ENCODE results near the gene NRGN. TPM values are rescaled to one million over a fixed set of nuclear protein-coding genes. Genes with fewer than 3 reads are reported as not detected.

Gene NRGN
- 10 to 100 TPM; 12.0 to 24.4 (median 15.3) TPM for polyA plus RNA-seq (ENCODE audit: insufficient read length in 3 of 3)

- DNase-seq (ENCODE audit: low read depth in 3 of 3, low spot score in 2 of 3), result peak in 2 of 3 donors; percentile 75 to 92
Measured at GRCh38 chr11:124739479-124740276, at the start of gene NRGN. NRGN (plus strand) TSS chr11:124739942; CDS start chr11:124740085, 143 bp downstream.

GRCh38 chr11:124693142-124693541 is 46.6 kb upstream of the NRGN start:
- DNase-seq (ENCODE audit: low read depth in 3 of 3, low spot score in 2 of 3), result no peak

- no peak for DNase-seq (ENCODE audit: low read depth in 3 of 3, low spot score in 2 of 3)
Measured at GRCh38 chr11:124699547-124699946, 40.2 kb upstream of the NRGN start.

- DNase-seq (ENCODE audit: low read depth in 3 of 3, low spot score in 2 of 3), result no peak
Measured at GRCh38 chr11:124700028-124700427, 39.7 kb upstream of the NRGN start.

GRCh38 chr11:124707829-124708228 is 31.9 kb upstream of the NRGN start:
- DNase-seq (ENCODE audit: low read depth in 3 of 3, low spot score in 2 of 3), result no peak

GRCh38 chr11:124712392-124712791 is 27.4 kb upstream of the NRGN start:
- no peak for DNase-seq (ENCODE audit: low read depth in 3 of 3, low spot score in 2 of 3)

GRCh38 chr11:124716591-124716990 is 23.2 kb upstream of the NRGN start:
- DNase-seq (ENCODE audit: low read depth in 3 of 3, low spot score in 2 of 3), result no peak

GRCh38 chr11:124717421-124717785 is 22.3 kb upstream of the NRGN start:
- DNase-seq (ENCODE audit: low read depth in 3 of 3, low spot score in 2 of 3), result no peak

GRCh38 chr11:124717786-124718651 is 21.7 kb upstream of the NRGN start:
- DNase-seq (ENCODE audit: low read depth in 3 of 3, low spot score in 2 of 3), result no peak

- no peak for DNase-seq (ENCODE audit: low read depth in 3 of 3, low spot score in 2 of 3)
Measured at GRCh38 chr11:124718801-124719200, 20.9 kb upstream of the NRGN start.

GRCh38 chr11:124719534-124719933 is 20.2 kb upstream of the NRGN start:
- no peak for DNase-seq (ENCODE audit: low read depth in 3 of 3, low spot score in 2 of 3)

- no peak for DNase-seq (ENCODE audit: low read depth in 3 of 3, low spot score in 2 of 3)
Measured at GRCh38 chr11:124722176-124722575, 17.6 kb upstream of the NRGN start.

- DNase-seq (ENCODE audit: low read depth in 3 of 3, low spot score in 2 of 3), result no peak
Measured at GRCh38 chr11:124724979-124725718, 14.6 kb upstream of the NRGN start.

GRCh38 chr11:124725719-124726105 is 14.0 kb upstream of the NRGN start:
- DNase-seq (ENCODE audit: low read depth in 3 of 3, low spot score in 2 of 3), result no peak

- DNase-seq (ENCODE audit: low read depth in 3 of 3, low spot score in 2 of 3), result no peak
Measured at GRCh38 chr11:124727474-124727873, 12.3 kb upstream of the NRGN start.

- DNase-seq (ENCODE audit: low read depth in 3 of 3, low spot score in 2 of 3), result no peak
Measured at GRCh38 chr11:124728134-124728533, 11.6 kb upstream of the NRGN start.

- DNase-seq (ENCODE audit: low read depth in 3 of 3, low spot score in 2 of 3), result no peak
Measured at GRCh38 chr11:124729571-124729970, 10.2 kb upstream of the NRGN start.

GRCh38 chr11:124732230-124732629 is 7.5 kb upstream of the NRGN start:
- no peak for DNase-seq (ENCODE audit: low read depth in 3 of 3, low spot score in 2 of 3)

- DNase-seq (ENCODE audit: low read depth in 3 of 3, low spot score in 2 of 3), result no peak
Measured at GRCh38 chr11:124736736-124737135, 3.0 kb upstream of the NRGN start.

GRCh38 chr11:124737638-124738305 is 2.0 kb upstream of the NRGN start:
- no peak for DNase-seq (ENCODE audit: low read depth in 3 of 3, low spot score in 2 of 3)

Measured in right renal cortex interstitium (tissue), 3 donors.